H1 (cell line): ENCODE results near the gene PPP1R2. TPM values are rescaled to one million over a fixed set of nuclear protein-coding genes. Genes with fewer than 3 reads are reported as not detected.

Source experiments
- CTCF ChIA-PET: fragments of 300-600 bp; sonication (Branson Sonifier 250); formaldehyde crosslinking; loops from one replicate; lab custom pipeline; 2021; ENCODE audit not compliant: partially characterized antibody; lab: Charles Lee
- POLR2A ChIA-PET: fragments of 300-600 bp; sonication (Branson Sonifier 250); formaldehyde crosslinking; loops from one replicate; lab custom pipeline; 2021; ENCODE audit warnings: inconsistent platforms; ENCODE audit not compliant: partially characterized antibody; lab: Charles Lee
- DNase-seq, 2 experiments: peaks; one replicate each; pipeline versions ENCODE4 v3.0.0 to v3.0.0-alpha.2; 2010 to 2022; ENCODE audit warnings: low spot score in 2 of 2, low read depth in 1 of 2, mixed read lengths in 1 of 2
- FAIRE-seq: peaks from 2 replicates; lab custom pipeline; 2011; peaks lifted over from hg19 to GRCh38; lab: Jason Lieb, UNC
- H2AFZ ChIP-seq: 2 replicates; pipeline ENCODE4 v1.8.1; 2012; ENCODE audit warnings: low read length, inconsistent platforms
- H2AK5ac ChIP-seq: 2 replicates; pipeline ENCODE4 v1.6.1; 2013; ENCODE audit warnings: low read depth, low read length
- H2BK120ac ChIP-seq: replicated peaks from 2 replicates; pipeline ENCODE3; 2013; ENCODE audit warnings: low read depth, low read length, inconsistent platforms
- H2BK12ac ChIP-seq: 2 replicates; pipeline ENCODE4 v1.6.1; 2013; ENCODE audit warnings: low read depth, low read length
- H2BK15ac ChIP-seq: 2 replicates; pipeline ENCODE4 v1.6.1; 2013; ENCODE audit warnings: low read length
- H2BK20ac ChIP-seq: 2 replicates; pipeline ENCODE4 v1.6.1; 2013; ENCODE audit warnings: low read length
- H2BK5ac ChIP-seq: 2 replicates; pipeline ENCODE4 v1.6.1; 2013; ENCODE audit warnings: low read depth, low read length
- H3K14ac ChIP-seq: 2 replicates; pipeline ENCODE4 v1.6.1; 2013; ENCODE audit warnings: inconsistent platforms; ENCODE audit not compliant: insufficient read length
- H3K18ac ChIP-seq: 2 replicates; pipeline ENCODE4 v1.6.1; 2013; ENCODE audit warnings: low read length; ENCODE audit errors: extremely low read depth
- H3K23ac ChIP-seq: 2 replicates; pipeline ENCODE4 v1.6.1; 2013; ENCODE audit warnings: inconsistent platforms; ENCODE audit not compliant: insufficient read length
- H3K23me2 ChIP-seq: 2 replicates; pipeline ENCODE4 v1.6.1; 2013; ENCODE audit warnings: low read depth, low read length
- H3K27ac ChIP-seq: 2 replicates; pipeline ENCODE4 v1.6.1; 2011; ENCODE audit warnings: low read depth, low read length, inconsistent platforms
- H3K27me3 ChIP-seq, 4 experiments: replicated peaks in 1 of 4; 1 replicate in 1 of 4; 2 replicates in 3 of 4; pipeline versions ENCODE4 v1.6.1 to v1.8.1; 2011 to 2013; ENCODE audit warnings: low read length in 3 of 4, mild to moderate bottlenecking in 3 of 4, inconsistent platforms in 2 of 4, mixed read lengths in 2 of 4, moderate library complexity in 1 of 4; ENCODE audit not compliant: control insufficient read depth in 3 of 4, insufficient read depth in 3 of 4; ENCODE audit errors: extremely low read depth in 1 of 4
- H3K36me3 ChIP-seq, 4 experiments: 2 replicates each; pipeline versions ENCODE4 v1.6.1 to v1.8.1; 2011 to 2013; ENCODE audit warnings: mild to moderate bottlenecking in 4 of 4, low read length in 3 of 4, moderate library complexity in 2 of 4, control low read depth in 1 of 4, inconsistent platforms in 1 of 4; ENCODE audit not compliant: insufficient read depth in 4 of 4, control insufficient read depth in 2 of 4
- H3K4ac ChIP-seq: replicated peaks from 2 replicates; pipeline ENCODE3; 2013; ENCODE audit warnings: low read length, low read depth, mixed read lengths, inconsistent platforms; ENCODE audit not compliant: insufficient read length
- H3K4me1 ChIP-seq, 4 experiments: replicated peaks in 1 of 4; 1 replicate in 1 of 4; 2 replicates in 3 of 4; pipeline versions ENCODE4 v1.6.1 to v1.8.1; 2011 to 2013; ENCODE audit warnings: low read length in 3 of 4, inconsistent platforms in 2 of 4, mixed read lengths in 1 of 4; ENCODE audit not compliant: insufficient read depth in 4 of 4, control insufficient read depth in 3 of 4
- H3K4me2 ChIP-seq, 2 experiments: 2 replicates each; pipeline versions ENCODE4 v1.6.1 to v1.8.1; 2011 to 2013; ENCODE audit warnings: low read depth in 2 of 2, low read length in 2 of 2, control low read depth in 1 of 2, inconsistent platforms in 1 of 2, mild to moderate bottlenecking in 1 of 2; ENCODE audit not compliant: insufficient read depth in 1 of 2
- H3K4me3 ChIP-seq, 4 experiments: fragments of 200-600, 300-600 bp in 1 of 4; sonication (generic), shearing (Covaris generic), sonication (Bioruptor Twin) in 1 of 4; 2 replicates each; pipeline versions ENCODE4 v1.5.1 to v1.8.1; 2011 to 2016; ENCODE audit warnings: low read length in 4 of 4, low read depth in 3 of 4, control low read depth in 2 of 4, inconsistent platforms in 2 of 4, mild to moderate bottlenecking in 2 of 4, mixed read lengths in 1 of 4, moderate library complexity in 1 of 4; ENCODE audit not compliant: insufficient read depth in 2 of 4; ENCODE audit errors: extremely low read depth in 1 of 4
- H3K56ac ChIP-seq: replicated peaks from 2 replicates; pipeline ENCODE3; 2013; ENCODE audit warnings: low read depth, mild to moderate bottlenecking, mixed read lengths, low read length, inconsistent platforms; ENCODE audit not compliant: insufficient read length
- H3K79me1 ChIP-seq: 2 replicates; pipeline ENCODE4 v1.6.1; 2013; ENCODE audit warnings: low read depth, low read length, control low read depth
- H3K79me2 ChIP-seq, 2 experiments: 2 replicates each; pipeline versions ENCODE4 v1.6.1 to v1.8.1; 2012 to 2013; ENCODE audit warnings: low read length in 2 of 2, mild to moderate bottlenecking in 2 of 2, inconsistent platforms in 1 of 2; ENCODE audit not compliant: insufficient read depth in 2 of 2, control insufficient read depth in 1 of 2
- H3K9ac ChIP-seq, 4 experiments: replicated peaks in 1 of 4; 1 replicate in 1 of 4; 2 replicates in 3 of 4; pipeline versions ENCODE4 v1.6.1 to v1.8.1; 2011 to 2013; ENCODE audit warnings: low read depth in 3 of 4, low read length in 3 of 4, control low read depth in 2 of 4, mild to moderate bottlenecking in 2 of 4, moderate library complexity in 2 of 4, inconsistent platforms in 1 of 4; ENCODE audit errors: extremely low read depth in 1 of 4
- H3K9me3 ChIP-seq, 2 experiments: 2 replicates each; pipeline versions ENCODE4 v1.6.1 to v1.8.1; 2012 to 2013; ENCODE audit warnings: mild to moderate bottlenecking in 2 of 2, moderate library complexity in 2 of 2, control low read depth in 1 of 2, inconsistent platforms in 1 of 2, low read depth in 1 of 2, low read length in 1 of 2, mixed read lengths in 1 of 2; ENCODE audit not compliant: insufficient read depth in 2 of 2
- H4K20me1 ChIP-seq, 2 experiments: replicated peaks in 1 of 2; 2 replicates each; pipeline versions ENCODE3 to v1.8.1; 2011 to 2013; ENCODE audit warnings: inconsistent platforms in 2 of 2, low read length in 2 of 2, mild to moderate bottlenecking in 1 of 2; ENCODE audit not compliant: insufficient read depth in 2 of 2, control insufficient read depth in 1 of 2
- H4K5ac ChIP-seq: 2 replicates; pipeline ENCODE4 v1.6.1; 2013; ENCODE audit warnings: low read length, low read depth, mixed read lengths, inconsistent platforms; ENCODE audit not compliant: insufficient read length
- H4K8ac ChIP-seq: 2 replicates; pipeline ENCODE4 v1.8.0; 2013; ENCODE audit warnings: mild to moderate bottlenecking, moderate library complexity, low read length, inconsistent platforms; ENCODE audit not compliant: insufficient read depth; ENCODE audit errors: extremely low read depth
- H4K91ac ChIP-seq: replicated peaks from 2 replicates; pipeline ENCODE3; 2013; ENCODE audit warnings: low read length, mixed read lengths, inconsistent platforms; ENCODE audit not compliant: insufficient read length
- BACH1 ChIP-seq: IDR thresholded peaks from 2 replicates; pipeline ENCODE4 v1.6.1; 2012; ENCODE audit warnings: low read length, improper control_type of control experiment
- CEBPB ChIP-seq: IDR thresholded peaks from 2 replicates; pipeline ENCODE4 v1.6.1; 2012; ENCODE audit warnings: low read depth, low read length
- SIRT6 ChIP-seq: IDR thresholded peaks from one replicate; pipeline ENCODE4 v1.7.1; 2012; ENCODE audit warnings: low read length, inconsistent platforms
- TAF1 ChIP-seq: IDR thresholded peaks from 2 replicates; pipeline ENCODE4 v1.6.1; 2011; ENCODE audit warnings: mild to moderate bottlenecking, low read depth, low read length
- WGBS, 2 experiments: shearing (Covaris generic) in 1 of 2; methylation state at CpG; one replicate each; pipeline versions ENCODE4 v1.1.6 to v1.1.7; 2013 to 2015; ENCODE audit warnings: low lambda C conversion rate in 2 of 2, mixed read lengths in 2 of 2, inconsistent platforms in 1 of 2, low coverage in 1 of 2, missing lambda C conversion rate in 1 of 2; ENCODE audit not compliant: insufficient replicate concordance in 2 of 2, insufficient coverage in 1 of 2, insufficient read length in 1 of 2; ENCODE audit errors: extremely low coverage in 1 of 2, missing lambda C conversion rate in 1 of 2; 5-methylcytosine and 5-hydroxymethylcytosine counted together
- polyA plus RNA-seq, 7 experiments: library from polyadenylated mRNA; depleted of rRNA in 3 of 7; stranded (reverse) in 5 of 7; unstranded in 2 of 7; fragments of >200 nt in 5 of 7; fragments of 200-250 nt in 2 of 7; gene quantifications; 1 replicate in 5 of 7; 2 replicates in 1 of 7; 4 replicates in 1 of 7; pipeline versions ENCODE4 v1.2.1 to v1.2.3, GENCODE V29; 2011 to 2013; ENCODE audit warnings: missing spikeins in 2 of 7, mixed read lengths in 2 of 7
- total RNA-seq: library from RNA; stranded (reverse); fragmentation: NEBNext Ultra II Directional; extraction: Animal tissue kit (Norgen Biotek cat#: 25700); gene quantifications from 2 replicates; pipeline ENCODE4 v1.2.1, GENCODE V29; 2021

PPP1R2 gene
- total and polyA plus RNA-seq, 2 of the 8 experiments (the other 6 are each of a cell fraction or from before 2014, with no cell fraction given): 14.0 to 26.5 TPM

- Histone ChIP-seq H3K9me3 (no peaks in the 10 kb centered on the region; a peak in 1 of 4 replicates), H3K4ac (no peak overlapping the region), H2AK5ac (no peak overlapping the region), H3K27ac (no peak overlapping the region), H3K14ac (no peak overlapping the region), H3K4me2 (no peak overlapping the region), H4K8ac (no peak overlapping the region), H3K79me1 (no peaks in the 10 kb centered on the region), H2BK15ac (no peak overlapping the region), H3K9ac (no peak overlapping the region), H2BK120ac (no peak overlapping the region), H4K91ac (no peak overlapping the region), H3K56ac (no peak overlapping the region), H3K23ac (no peak overlapping the region), H3K23me2 (no peaks in the 10 kb centered on the region), H3K4me3 (no peak overlapping the region), H4K5ac (no peak overlapping the region), H2BK20ac (no peak overlapping the region), H3K36me3 (no peaks in the 10 kb centered on the region), H2BK12ac (no peak overlapping the region), H4K20me1 (no peaks in the 10 kb centered on the region), H2BK5ac (no peak overlapping the region), H3K79me2 (no peaks in the 10 kb centered on the region), H3K4me1 (peaks cover 0 to 6% (median 3%) of the 10 kb centered on the region in 4 experiments; a peak in 4 of 7 replicates), H3K18ac (no peak overlapping the region), H3K27me3 (no peaks in the 10 kb centered on the region), H2AFZ (no peak overlapping the region)
- peak; percentile 85 for TF ChIP-seq CEBPB
- no peak for TF ChIP-seq TAF1
- no peak for TF ChIP-seq BACH1
- no peak for TF ChIP-seq SIRT6
- CTCF ChIA-PET: no interaction called here
- FAIRE-seq (no peak), DNase-seq (no peak)
- WGBS, 2 experiments: 78% methylated on average over 9 of the region's 9 CpGs; no CpG with 5 or more reads in 1 of the 2 experiments
- POLR2A ChIA-PET: no interaction called here
Observed at GRCh38 chr3:195577645-195578177, 34.6 kb upstream of the PPP1R2 start.
